Stimulated activated memory B cell treated with anti-CD40 and anti-IgM and Interleukin-4, amounts not matched to agents 10 μg/mL and 1 μg/mL and 100 μg/mL, for 72 hours (primary cell): Measurements from ENCODE around the gene ELAPOR2.
"Not testable (repeated sequence)": the region's sequence is repeated elsewhere in the genome, so short reads cannot be mapped to it uniquely, and the experiment has no call there.

Experiments used
- ATAC-seq: fragments of 150-1000 bp; cut with Tn5 transposase; 2 replicates; pipeline ENCODE4 v1.10.0; 2021
- H3K27ac Mint-ChIP-seq: one replicate; pipeline ENCODE4 v1.8.0; 2022; ENCODE audit warnings: mild to moderate bottlenecking, mixed read lengths
- H3K27me3 Mint-ChIP-seq: one replicate; pipeline ENCODE4 v1.8.0; 2022; ENCODE audit warnings: mixed read lengths
- H3K36me3 Mint-ChIP-seq: one replicate; pipeline ENCODE4 v1.8.0; 2022; ENCODE audit warnings: mixed read lengths
- H3K4me1 Mint-ChIP-seq: one replicate; pipeline ENCODE4 v1.8.0; 2022; ENCODE audit warnings: mixed read lengths
- H3K4me3 Mint-ChIP-seq: one replicate; pipeline ENCODE4 v1.8.0; 2022; ENCODE audit warnings: mild to moderate bottlenecking, moderate library complexity, mixed read lengths
- H3K9me3 Mint-ChIP-seq: one replicate; pipeline ENCODE4 v1.8.0; 2022; ENCODE audit warnings: mixed read lengths

ELAPOR2 gene

DNA sequence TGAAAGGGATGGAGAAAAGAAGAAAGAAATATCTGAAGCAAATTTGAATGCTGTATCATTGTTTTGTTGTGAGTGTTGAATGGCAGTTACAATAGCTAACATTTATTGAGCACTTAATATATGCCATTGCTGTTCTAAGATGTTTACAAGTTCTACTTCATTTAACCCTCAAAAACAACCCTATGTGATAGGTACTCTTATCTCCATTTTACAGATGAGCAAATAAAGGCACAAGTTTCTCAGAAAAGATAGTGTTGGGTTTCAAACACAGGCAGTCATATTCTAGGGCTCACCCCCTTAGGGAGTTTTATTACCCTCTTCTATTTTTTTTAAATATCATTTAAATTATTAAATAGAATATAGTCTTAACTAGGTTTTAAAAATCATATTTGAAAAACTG, 8.3 kb upstream of the ELAPOR2 start:
- Mint-ChIP-seq H3K27ac (no peak overlapping the region), H3K4me3 (no peak overlapping the region), H3K9me3 (no peaks in the 10 kb centered on the region), H3K4me1 (no peaks in the 10 kb centered on the region), H3K27me3 (peaks cover 11% of the 10 kb centered on the region), H3K36me3 (no peaks in the 10 kb centered on the region)
- no peak for ATAC-seq

DNA sequence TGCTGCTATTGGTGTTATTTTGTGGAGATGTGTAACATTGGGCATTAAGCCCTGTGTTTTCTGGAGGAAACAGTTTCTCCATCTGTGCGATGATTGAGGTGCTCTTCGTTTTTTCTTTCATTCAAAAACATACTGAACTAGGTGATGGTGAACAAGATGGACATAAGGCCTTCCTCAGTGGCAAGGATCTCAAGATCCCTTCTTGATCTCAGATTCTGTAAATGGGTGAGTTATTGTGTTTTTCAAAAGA, 759 bp upstream of the ELAPOR2 start:
- Mint-ChIP-seq H3K27ac (peak overlapping the region; percentile 85), H3K36me3 (no peaks in the 10 kb centered on the region), H3K4me3 (peak overlapping the region; percentile 84), H3K27me3 (no peaks in the 10 kb centered on the region), H3K9me3 (no peaks in the 10 kb centered on the region), H3K4me1 (peaks cover 16% of the 10 kb centered on the region)
- no peak for ATAC-seq

DNA sequence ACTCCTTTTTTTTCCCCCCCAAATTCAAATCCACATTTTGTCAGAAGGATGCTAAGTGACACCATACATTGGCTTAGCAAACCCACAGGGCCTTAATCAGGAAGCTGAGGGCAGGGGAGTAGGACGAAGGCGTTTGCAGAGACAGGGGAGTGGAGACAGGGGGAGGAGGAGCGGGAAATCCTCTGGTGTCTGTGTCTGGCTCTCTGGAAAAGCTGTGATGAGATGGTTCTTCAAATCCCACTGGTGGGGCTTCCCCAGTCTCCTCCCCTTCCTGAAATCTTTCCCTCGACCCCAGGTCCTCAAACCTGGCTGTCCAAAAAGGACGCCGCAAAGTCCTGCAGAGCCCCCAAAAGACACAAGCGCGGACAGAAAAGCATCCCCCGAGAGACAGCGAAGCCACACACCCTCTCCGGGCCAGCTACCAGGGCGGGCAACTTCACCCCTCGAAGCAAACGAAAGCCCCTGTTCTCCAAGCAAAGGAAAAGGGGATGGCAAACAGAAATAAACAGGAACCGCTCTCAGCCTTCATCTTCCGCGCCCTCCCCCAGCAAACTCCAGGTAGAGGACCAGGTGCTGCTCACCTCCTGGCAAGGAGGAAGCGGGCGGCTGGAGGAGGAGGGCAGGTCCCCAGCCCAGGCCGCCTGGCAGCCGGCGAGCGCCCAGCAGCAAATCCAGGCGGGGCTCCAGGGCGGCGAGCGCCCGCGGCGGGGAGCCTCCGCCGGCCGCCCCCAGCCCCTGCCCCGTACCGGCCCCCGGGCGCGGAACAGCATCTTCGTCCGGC, 520 bp downstream of the ELAPOR2 start:
- Mint-ChIP-seq H3K4me1 (peaks cover 16% of the 10 kb centered on the region), H3K9me3 (no peaks in the 10 kb centered on the region), H3K27me3 (no peaks in the 10 kb centered on the region), H3K36me3 (no peaks in the 10 kb centered on the region), H3K4me3 (peak overlapping the region; percentile 85), H3K27ac (peak overlapping the region; percentile 63)
- ATAC-seq, result peak; percentile 79

DNA sequence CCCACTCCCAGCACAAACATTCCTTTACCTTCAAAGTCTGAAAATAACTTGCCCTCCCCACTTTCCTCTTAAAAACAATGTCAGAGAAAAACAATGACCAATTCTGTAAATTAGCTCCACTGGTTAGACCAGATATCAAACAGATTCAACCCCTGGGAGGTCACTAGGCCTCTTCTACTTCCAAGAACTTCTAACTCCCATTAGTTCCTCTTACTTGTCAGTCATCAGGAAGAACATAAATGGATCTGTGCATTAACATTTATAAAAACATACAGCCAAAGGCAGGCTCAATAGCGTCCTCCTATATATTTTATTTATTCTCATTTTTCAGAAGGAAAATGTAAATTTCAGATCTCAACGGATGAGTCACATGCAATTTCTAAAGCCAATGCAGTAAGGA, 2.2 kb downstream of the ELAPOR2 start:
- no peaks in the 10 kb centered on the region for H3K36me3 Mint-ChIP-seq
- no peak overlapping the region for H3K27ac Mint-ChIP-seq
- no peak overlapping the region for H3K4me3 Mint-ChIP-seq
- H3K9me3 Mint-ChIP-seq, result no peaks in the 10 kb centered on the region
- no peak for ATAC-seq
- peaks cover 16% of the 10 kb centered on the region for H3K4me1 Mint-ChIP-seq
- no peaks in the 10 kb centered on the region for H3K27me3 Mint-ChIP-seq

DNA sequence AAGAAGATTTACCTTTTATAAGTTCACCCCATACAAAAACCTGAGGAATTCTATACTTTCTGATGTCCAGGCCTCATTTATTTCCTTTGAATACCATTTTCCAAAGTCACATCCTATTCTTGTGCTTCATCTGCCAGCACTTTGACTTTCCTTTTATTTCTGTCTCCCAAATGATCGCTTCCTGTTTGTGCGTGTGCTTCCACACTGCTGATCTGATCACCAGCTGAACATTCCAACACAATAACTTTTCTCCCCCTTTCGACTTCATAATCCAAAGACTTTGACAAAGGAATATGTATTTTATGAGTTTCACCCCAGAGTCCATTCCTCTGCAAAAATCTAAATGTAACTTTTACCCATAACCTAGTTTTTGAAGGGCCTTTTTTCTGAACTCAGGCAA, 3.1 kb downstream of the ELAPOR2 start:
- H3K4me3 Mint-ChIP-seq, result no peak overlapping the region
- H3K27me3 Mint-ChIP-seq, result no peaks in the 10 kb centered on the region
- no peak overlapping the region for H3K27ac Mint-ChIP-seq
- no peaks in the 10 kb centered on the region for H3K36me3 Mint-ChIP-seq
- no peak for ATAC-seq
- H3K9me3 Mint-ChIP-seq, result no peaks in the 10 kb centered on the region
- H3K4me1 Mint-ChIP-seq, result peaks cover 16% of the 10 kb centered on the region

DNA sequence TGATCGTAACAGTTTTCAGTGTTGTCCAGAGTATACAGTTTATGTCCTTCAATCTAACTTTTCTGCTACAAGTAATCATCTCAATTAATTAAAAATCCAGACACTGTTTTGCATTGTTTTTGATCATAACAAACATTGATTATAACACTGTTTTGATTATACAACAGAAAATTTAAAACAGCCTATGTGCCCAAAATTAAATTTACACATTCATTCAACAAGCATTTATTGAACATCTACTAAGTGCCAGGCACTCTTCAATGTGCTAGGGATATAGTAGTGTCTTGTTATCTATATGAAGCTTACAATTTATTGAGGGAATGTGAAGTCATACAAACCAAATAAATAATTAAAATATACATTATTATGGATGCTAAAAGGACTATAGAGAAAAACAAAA, 10.6 kb downstream of the ELAPOR2 start:
- no peak overlapping the region for H3K4me3 Mint-ChIP-seq
- H3K4me1 Mint-ChIP-seq, result no peaks in the 10 kb centered on the region
- peaks cover 5% of the 10 kb centered on the region for H3K9me3 Mint-ChIP-seq
- no peaks in the 10 kb centered on the region for H3K36me3 Mint-ChIP-seq
- H3K27ac Mint-ChIP-seq, result no peak overlapping the region
- no peak for ATAC-seq
- H3K27me3 Mint-ChIP-seq, result no peaks in the 10 kb centered on the region

DNA sequence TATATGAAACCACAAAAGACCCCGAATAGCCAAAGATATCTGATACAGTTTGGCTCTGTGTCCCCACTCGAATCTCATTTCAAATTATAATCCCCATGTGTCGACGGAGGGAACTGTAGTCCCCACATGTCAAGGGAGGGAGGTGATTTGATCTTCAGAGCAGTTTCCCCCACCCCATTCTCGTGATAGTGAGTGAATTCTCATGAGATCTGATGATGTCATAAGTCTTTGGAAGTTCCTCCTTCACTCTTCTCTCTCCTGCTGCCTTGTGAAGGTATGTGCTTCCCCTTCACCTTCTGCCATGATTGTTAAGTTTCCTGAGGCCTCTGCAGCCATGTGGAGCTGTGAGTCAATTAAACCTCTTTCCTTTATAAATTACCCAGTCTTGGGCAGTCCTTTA, 13.0 kb downstream of the ELAPOR2 start:
- H3K4me1 Mint-ChIP-seq, result no peaks in the 10 kb centered on the region
- no peak overlapping the region for H3K27ac Mint-ChIP-seq
- H3K4me3 Mint-ChIP-seq, result no peak overlapping the region
- no peak for ATAC-seq
- H3K27me3 Mint-ChIP-seq, result no peaks in the 10 kb centered on the region
- peaks cover 8% of the 10 kb centered on the region for H3K9me3 Mint-ChIP-seq
- H3K36me3 Mint-ChIP-seq, result peaks cover 7% of the 10 kb centered on the region

DNA sequence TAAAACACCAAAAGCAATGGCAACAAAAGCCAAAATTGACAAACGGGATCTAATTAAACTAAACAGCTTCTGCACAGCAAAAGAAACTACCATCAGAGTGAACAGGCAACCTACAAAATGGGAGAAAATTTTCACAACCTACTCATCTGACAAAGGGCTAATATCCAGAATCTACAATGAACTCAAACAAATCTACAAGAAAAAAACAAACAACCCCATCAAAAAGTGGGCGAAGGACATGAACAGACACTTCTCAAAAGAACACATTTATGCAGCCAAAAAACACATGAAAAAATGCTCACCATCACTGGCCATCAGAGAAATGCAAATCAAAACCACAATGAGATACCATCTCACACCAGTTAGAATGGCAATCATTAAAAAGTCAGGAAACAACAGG, 14.7 kb downstream of the ELAPOR2 start:
- H3K27me3 Mint-ChIP-seq, H3K9me3 Mint-ChIP-seq, H3K4me3 Mint-ChIP-seq, H3K36me3 Mint-ChIP-seq, H3K27ac Mint-ChIP-seq, ATAC-seq, H3K4me1 Mint-ChIP-seq: not testable (repeated sequence)

DNA sequence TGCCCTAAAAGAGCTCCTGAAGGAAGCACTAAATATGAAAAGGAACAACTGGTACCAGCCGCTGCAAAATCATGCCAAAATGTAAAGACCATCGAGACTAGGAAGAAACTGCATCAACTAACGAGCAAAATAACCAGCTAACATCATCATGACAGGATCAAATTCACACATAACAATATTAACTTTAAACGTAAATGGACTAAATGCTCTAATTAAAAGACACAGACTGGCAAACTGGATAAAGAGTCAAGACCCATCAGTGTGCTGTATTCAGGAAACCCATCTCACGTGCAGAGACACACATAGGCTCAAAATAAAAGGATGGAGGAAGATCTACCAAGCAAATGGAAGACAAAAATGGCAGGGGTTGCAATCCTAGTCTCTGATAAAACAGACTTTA, 17.9 kb downstream of the ELAPOR2 start:
- H3K9me3 Mint-ChIP-seq, H3K4me3 Mint-ChIP-seq, H3K27ac Mint-ChIP-seq, H3K27me3 Mint-ChIP-seq, ATAC-seq: not testable (repeated sequence)
- Mint-ChIP-seq H3K4me1 (peaks cover 10% of the 10 kb centered on the region), H3K36me3 (peaks cover 12% of the 10 kb centered on the region)

DNA sequence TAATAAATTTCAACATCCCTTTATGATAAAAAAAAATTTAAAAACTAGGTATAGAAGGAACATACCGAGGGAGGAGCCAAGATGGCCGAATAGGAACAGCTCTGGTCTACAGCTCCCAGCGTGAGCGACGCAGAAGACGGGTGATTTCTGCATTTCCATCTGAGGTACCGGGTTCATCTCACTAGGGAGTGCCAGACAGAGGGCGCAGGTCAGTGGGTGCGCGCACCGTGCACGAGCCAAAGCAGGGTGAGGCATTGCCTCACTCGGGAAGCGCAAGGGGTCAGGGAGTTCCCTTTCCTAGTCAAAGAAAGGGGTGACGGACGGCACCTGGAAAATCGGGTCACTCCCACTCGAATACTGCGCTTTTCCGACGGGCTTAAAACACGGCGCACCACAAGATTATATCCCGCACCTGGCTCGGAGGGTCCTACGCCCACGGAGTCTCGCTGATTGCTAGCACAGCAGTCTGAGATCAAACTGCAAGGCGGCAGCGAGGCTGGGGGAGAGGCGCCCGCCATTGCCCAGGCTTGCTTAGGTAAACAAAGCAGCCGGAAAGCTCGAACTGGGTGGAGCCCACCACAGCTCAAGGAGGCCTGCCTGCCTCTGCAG, 19.7 kb downstream of the ELAPOR2 start:
- peak overlapping the region; percentile 79 for H3K27ac Mint-ChIP-seq
- ATAC-seq, H3K9me3 Mint-ChIP-seq, H3K27me3 Mint-ChIP-seq: not testable (repeated sequence)
- H3K4me3 Mint-ChIP-seq, result peak overlapping the region; percentile 79
- H3K36me3 Mint-ChIP-seq, result peaks cover 12% of the 10 kb centered on the region
- peaks cover 10% of the 10 kb centered on the region for H3K4me1 Mint-ChIP-seq

DNA sequence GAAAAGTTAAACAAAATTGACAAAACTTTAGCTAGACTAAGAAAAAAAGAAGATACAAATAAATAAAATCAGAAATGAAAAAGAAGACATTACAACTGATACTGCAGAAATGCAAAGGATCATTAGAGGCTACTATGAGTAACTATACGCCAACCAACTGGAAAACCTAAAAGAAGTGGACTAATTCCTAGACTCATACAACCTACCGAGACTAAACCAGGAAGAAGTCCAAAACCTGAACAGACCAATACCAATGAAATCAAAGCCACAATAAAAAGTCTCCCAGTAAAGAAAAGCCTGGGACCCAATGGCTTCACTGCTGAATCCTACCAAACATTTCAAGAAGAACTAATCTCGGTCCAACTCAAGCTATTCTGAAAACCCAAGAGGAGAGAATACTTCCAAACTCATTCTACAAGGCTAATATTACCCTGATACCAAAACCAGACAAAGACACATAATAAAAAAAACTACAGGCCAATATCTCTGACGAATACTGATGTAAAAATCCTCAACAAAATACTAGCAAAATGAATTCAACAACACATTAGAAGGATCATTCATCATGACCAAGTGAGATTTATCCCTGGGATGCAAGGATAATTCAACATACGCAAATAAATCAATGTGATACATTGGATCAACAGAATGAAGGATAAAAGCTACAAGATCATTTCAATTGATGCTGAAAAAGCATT, 20.3 kb downstream of the ELAPOR2 start:
- Mint-ChIP-seq H3K27me3 (no peaks in the 10 kb centered on the region), H3K4me3 (peak overlapping the region; percentile 79), H3K9me3 (peaks cover 3% of the 10 kb centered on the region), H3K4me1 (peaks cover 10% of the 10 kb centered on the region), H3K27ac (peak overlapping the region; percentile 79), H3K36me3 (peaks cover 12% of the 10 kb centered on the region)
- no peak for ATAC-seq

DNA sequence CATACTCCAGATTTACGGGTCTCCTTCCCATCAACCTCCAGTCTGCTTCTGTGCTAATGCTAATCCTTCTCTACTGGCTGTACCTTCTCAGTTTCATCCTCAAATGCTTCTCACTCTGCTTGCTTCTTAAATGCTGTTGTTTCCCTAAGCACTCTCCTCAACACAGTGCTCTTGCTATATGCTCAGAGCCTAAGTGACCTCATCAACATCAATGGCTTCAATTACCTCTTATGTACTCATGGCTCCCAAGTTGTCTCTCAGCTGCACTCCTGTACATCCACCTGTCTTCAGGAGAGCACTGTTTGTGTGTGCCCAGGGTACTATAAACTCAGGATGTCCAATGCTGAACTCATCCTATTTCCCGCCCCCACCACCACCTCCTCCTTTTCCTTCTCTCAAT, 22.5 kb downstream of the ELAPOR2 start:
- Mint-ChIP-seq H3K4me3 (no peak overlapping the region), H3K4me1 (peaks cover 19% of the 10 kb centered on the region), H3K36me3 (peaks cover 5% of the 10 kb centered on the region), H3K9me3 (no peaks in the 10 kb centered on the region), H3K27me3 (no peaks in the 10 kb centered on the region), H3K27ac (no peak overlapping the region)
- no peak for ATAC-seq

DNA sequence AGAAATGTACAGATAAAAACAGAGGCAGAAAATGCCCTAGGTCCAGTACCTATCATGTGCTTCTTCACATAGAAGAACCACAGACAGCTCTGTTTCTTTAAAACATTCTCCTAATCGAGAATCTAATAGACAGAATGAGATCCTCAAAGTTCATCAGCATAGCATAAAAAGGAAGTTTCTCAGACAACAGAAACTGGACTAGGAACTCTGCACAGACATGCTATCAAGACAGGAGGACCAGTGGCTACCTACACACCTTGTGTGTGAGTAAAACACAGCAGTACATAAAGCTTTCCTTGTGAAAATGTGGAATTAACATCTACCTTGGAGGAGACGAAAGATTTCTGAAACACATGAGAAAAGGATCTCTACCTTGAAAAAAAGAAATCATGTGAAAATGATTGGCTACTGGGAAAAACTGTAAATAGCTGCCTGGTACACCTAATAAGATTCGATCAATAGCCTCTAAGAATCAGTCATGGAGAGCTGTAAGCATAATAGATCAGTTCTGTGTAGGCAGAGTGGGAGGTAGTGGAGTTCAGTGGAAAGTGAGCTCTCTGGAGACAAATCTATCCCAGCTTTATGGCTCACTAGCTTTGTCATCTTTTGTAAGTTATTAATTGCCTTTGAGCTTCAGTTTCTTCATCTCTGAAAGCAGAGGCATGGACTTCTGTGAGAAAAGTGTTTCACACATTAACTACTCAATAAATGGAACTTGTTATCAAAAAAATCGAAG, 26.7 kb downstream of the ELAPOR2 start:
- ATAC-seq, result no peak

DNA sequence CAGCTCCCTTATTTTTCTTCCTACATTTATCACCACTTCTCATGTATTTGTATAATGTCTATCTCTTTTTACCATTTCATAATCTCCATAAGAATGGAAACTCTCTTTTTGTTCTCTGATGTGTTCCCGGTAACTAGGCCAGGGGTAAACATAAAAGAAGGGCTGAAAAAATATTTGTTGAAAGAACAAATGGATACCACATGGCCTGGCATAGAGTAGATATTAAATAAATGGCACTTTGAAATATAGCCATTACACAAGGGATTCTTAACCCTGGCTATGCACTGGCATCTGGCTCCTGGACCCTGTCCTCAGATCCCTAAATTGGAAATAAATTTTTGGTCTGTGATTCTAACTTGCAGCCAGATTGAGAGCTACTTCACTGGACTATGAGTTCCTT, 30.4 kb downstream of the ELAPOR2 start:
- Mint-ChIP-seq H3K9me3 (peaks cover 3% of the 10 kb centered on the region), H3K4me1 (peaks cover 8% of the 10 kb centered on the region), H3K27me3 (no peaks in the 10 kb centered on the region), H3K36me3 (no peaks in the 10 kb centered on the region), H3K27ac (no peak overlapping the region), H3K4me3 (no peak overlapping the region)
- no peak for ATAC-seq

More for the DNA sequence above, 26.7 kb downstream of the ELAPOR2 start:
- no peak overlapping the region for H3K4me3 Mint-ChIP-seq
- H3K27me3 Mint-ChIP-seq, result no peaks in the 10 kb centered on the region
- no peaks in the 10 kb centered on the region for H3K36me3 Mint-ChIP-seq
- H3K4me1 Mint-ChIP-seq, result peaks cover 19% of the 10 kb centered on the region
- H3K27ac Mint-ChIP-seq, result peak overlapping the region; percentile 51
- peaks cover 3% of the 10 kb centered on the region for H3K9me3 Mint-ChIP-seq

DNA sequence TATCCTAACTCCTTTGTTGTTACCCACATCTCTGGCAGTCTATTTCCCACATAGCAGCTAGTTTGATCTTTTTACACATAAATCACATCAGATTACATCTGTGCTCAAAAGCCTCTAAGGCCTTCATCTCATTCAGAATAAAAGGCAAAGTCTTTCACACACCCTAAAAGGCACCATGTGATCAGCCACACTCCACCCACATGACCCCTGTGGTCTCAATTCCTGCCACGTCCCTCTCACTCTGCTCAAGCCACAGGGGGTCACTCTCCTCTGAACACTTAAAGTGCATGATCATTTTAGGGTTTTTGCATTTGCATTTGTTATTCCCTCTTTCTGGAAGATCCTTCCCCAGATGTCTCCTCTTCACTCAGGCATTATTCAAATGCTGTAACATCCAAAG, 30.8 kb downstream of the ELAPOR2 start:
- Mint-ChIP-seq H3K4me3 (no peak overlapping the region), H3K9me3 (peaks cover 3% of the 10 kb centered on the region), H3K27me3 (no peaks in the 10 kb centered on the region), H3K4me1 (peaks cover 8% of the 10 kb centered on the region), H3K27ac (no peak overlapping the region), H3K36me3 (no peaks in the 10 kb centered on the region)
- ATAC-seq, result no peak
